Stimulated activated CD8-positive, alpha-beta memory T cell treated with anti-CD3 and anti-CD28 coated beads, Interleukin-15, amount 100 ng/mL, for 48 hours (primary cell): Measurements from ENCODE around the gene POLN.

Experiments
- DNase-seq, 2 donors: peaks; one replicate each; pipeline ENCODE4 v3.0.0-alpha.2; 2020; ENCODE audit warnings: low read depth in 2 of 2

POLN gene

DNA sequence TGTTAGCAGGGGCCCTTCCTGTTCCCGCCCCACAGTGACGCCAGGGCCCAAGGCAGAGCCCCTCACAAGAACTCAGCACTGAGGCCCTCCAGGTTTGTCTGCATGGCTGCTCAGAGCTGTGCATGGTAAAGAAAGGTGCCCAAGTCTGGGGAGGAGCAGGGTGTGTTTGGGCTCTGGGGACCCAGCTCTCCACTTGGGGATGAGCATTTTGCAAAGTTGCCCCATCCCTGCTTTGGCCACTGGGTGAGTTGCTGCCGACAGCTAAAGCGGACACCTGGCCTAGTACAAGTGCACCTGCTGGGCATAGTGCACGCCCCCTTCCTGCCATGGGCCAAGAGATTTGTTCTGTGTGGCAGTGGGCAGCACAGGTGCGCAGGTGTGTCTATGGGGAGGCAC lies 22.0 kb upstream of the POLN start:
- no peak for DNase-seq

DNA sequence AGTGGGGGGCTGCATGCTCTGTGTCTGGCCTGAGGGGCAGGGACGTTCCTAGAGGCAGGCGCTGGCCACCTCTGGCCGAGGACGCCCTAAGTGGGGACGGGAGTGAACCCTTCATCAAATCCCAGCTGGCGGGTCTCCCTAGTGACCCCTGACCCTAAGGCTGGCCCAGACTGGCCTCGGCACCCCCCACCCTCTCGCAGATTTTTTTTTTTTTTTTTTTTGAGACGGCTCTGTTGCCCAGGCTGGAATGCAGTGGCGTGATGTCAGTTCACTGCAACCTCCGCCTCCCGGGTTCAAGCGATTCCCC lies 21.0 kb upstream of the POLN start:
- DNase-seq: no peak

DNA sequence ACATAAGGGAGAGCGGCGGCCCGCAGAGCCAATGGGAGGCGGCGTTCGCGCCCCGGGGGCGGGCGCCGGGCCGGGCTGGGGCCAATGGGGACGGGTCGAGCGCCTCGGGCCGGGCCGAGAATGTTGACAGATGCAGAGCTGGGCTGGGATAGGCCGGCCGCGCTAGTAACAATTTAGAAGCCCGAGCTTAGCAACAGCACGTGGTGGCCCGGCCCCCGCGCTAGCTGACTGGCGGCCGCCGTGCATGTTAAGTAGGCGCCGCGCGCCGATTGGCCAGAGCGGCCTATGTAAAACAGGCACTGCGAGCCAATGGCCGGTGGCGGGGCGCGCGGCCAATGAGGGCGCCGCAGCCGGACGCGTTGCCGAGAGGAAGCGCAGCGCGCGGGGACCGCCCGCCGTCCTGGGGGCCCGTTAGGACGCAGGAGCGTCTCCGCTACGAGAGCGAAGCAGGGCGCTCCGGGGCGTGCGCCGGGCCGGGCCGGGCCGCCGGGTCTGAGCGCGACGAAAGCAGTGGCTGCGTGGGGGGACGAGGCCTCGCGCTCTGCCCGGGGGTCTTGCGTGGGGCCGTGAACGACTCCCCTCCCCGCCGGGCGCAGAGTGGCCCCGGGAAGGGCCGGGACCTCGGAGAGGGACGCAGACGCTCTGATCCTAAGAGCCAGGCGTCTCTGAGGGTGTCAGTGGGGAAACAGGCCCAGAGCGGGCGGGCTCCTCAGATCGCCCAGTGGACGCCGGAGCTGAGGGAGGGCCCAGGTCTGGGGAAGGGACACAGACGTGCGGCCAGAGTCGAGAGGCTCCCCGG lies 20.4 kb upstream of the POLN start:
- DNase-seq: peak; percentile 98

DNA sequence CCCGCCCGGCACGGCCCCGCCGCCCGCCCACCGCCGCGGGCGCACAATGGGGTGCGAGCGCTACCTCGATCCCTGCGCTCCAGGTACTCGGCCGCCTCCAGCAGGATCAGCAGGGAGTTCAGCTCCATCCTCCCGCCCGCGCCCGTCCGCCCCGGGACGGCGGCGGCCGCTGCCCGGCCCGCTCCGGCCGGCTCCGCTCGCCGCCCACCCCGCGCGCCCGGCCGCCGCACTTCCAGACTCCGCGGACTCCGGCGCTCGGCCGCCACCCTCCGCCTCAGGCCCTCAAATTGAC lies 19.9 kb upstream of the POLN start, which contains the start of gene MXD4:
TSS of gene MXD4 (minus strand) at position 257 of the 292 bp plus-strand sequence. CDS start at position 128, 129 bp downstream.
- DNase-seq: no peak

DNA sequence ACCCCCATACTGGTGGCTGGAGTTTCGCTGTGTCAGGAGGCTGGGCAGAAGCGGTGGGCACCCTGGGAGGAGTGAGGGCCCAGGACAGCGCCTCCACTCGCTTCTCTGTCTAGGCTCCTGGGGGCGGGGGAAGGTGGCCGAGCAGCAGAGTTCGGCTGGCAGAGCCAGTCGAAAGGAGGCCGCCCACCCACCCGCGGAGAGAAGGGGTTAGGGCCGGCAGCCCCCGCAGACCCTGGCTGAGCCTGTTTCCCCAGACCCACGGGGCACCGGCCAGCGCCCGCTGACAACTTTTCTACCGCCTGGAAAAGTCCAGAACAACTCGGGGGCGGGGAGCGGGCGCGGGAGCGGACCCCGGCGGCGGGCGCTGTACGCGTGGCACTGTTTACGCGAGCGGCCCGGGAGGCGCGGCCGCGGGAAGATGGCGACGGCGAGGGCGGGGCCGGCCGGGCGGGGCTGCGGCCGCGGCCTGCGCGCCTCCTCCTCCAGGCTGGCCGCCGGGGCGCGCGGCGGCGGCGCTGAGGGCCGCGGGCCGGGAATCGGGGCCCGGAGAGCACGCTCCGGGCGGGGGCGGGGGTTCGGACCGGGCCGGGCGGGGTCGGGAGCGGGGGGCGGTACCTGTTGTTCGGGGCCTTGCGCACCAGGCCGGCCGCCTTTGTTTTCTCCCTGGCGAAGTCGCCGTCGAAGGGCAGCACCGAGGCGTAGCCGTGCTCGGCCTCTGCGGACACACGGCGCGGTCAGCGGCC lies 19.4 kb upstream of the POLN start:
- peak; percentile 43 to 49 for DNase-seq

DNA sequence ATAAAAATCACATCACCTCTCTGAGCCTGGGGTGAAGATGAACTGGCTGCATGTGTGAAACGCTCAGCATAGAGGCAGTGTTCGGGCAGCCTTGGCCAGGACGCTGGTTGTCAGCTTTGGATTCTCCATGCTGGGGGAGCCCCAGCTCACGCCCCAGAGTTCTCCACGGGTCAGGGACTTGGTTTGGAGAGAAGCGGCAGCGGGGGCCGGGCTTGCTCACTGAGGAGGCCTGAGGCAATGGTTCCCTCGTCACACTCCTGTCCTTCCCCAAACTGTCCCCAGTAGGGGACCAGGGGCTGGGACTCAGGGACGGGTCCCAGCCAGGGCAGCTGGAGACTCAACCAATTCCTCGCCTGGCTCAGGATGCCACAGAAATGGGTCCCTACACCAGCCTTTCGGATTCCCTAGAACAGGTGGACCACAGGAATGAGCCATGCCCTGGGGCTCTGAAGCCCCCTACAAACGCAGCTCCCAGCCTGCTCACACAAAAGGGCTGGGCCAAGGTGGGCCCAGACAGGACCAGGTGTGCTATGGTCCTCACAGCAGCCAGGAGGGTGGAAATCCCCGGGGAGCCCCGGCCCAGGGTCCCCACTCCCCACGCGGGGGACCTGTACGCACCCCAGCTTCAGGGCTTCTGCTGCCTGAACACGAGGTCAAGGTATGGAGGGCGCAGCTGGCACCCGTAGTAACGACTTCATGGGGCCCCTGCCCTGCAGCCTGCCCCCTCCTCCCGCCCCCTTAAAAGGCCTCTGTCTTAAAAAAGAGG lies 18.6 kb upstream of the POLN start:
- no peak for DNase-seq

DNA sequence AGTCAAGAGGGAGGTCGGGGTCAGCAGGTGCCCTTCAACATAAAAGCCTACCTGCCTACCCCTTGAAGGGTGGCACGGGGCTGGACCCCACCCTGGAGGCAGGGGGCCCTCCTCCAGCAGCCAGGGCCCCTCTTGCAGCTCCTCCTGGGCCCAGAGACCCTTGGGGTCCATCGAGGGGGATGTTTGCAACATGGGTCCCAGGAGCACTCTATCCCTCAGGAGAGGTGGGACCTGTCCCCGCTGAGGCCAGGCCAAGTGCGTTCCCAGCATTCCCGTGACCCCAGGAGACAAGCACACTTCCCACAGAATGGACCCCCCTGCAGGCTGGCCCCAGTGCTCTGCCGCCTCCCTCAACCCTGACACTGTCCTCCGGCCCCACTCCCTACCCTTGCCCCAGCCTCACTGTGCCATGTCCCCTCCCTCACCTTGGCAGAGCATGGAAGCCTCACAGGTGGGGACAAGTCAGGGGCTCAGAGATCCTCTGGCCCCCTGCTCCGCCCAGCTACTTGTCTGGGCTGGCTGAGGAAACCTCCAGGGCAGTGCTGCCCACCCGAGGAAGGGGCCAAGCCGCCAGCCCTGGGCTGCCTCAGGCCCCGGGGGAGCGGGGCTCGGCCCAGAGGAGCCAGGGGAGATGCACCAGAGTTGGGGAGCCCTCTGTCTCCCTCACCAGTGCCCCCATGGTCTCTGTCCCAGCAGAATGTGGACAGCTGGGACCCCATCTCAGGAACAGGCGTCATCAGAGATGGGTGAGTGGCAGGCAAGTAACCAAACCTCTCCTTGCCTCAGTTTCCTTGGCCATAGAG lies 17.8 kb upstream of the POLN start:
- DNase-seq: no peak

DNA sequence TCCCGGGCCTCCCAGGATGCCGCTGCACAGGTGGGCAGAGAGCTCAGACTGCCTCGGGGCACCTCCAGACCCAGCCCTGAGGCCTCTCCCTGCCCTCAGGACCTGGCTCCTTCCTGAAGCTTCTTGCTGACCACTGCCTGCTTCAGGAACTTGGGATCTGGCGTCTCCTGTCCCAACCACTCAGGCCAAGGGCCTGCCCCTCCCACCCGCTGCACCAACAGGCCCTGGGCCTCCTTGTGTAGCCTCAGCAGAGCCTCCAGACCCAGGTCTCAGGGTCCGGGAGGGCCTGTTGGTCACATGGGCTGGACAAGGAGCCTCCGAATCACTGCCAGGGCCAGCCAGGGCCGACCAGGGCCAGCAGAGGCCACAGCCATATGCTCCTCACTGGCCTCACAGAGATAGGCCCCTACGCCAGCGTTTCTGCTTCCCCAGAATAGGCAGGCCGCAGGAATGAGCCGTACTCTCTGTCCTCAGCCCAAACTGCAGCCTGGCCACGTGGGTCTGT lies 17.2 kb upstream of the POLN start:
- no peak for DNase-seq

DNA sequence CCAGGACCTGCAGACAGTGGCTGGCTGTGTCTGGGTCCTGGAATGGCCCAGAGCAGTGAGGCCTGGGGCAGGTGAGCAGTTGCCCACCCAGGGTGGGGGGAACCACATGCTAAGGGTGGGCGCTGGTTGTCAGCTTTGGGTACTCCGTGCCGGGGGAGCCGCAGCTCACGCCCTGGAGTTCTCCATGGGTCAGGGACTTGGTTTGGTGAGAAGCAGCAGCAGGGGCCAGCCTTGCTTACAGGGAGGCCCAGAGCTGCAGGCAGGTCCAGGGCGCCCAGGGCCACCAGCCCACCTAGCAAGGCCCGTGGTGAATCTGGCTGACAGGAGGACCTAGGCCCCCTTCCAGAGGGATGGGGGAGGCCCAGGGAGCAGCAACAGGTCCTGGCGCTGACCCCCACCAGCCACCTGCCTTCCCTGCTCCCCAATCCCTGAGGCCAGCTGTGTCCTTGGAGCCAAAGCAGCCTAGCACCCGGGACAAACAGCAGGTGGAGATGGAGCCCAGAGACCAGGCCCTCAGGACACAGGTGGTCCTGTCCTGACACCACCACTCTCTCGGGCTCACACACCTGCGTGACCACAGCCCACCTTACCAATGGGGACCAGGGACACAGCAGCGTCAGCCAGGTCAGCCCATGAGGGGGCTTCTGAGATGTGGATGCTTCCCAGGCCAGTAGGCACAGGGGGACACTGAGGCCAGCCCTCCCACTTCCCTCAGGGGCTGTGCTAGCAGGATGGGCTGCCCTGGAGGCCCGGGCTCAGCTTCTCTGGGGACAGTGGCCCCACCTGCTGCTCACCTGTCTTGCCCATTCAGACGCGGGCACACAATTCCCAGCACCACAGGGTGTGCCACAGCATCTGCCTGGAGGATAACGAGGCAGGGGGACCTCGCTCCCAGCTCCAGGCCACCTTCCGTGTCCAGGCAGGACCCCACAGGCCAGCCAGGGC lies 16.4 kb upstream of the POLN start:
- DNase-seq: no peak

DNA sequence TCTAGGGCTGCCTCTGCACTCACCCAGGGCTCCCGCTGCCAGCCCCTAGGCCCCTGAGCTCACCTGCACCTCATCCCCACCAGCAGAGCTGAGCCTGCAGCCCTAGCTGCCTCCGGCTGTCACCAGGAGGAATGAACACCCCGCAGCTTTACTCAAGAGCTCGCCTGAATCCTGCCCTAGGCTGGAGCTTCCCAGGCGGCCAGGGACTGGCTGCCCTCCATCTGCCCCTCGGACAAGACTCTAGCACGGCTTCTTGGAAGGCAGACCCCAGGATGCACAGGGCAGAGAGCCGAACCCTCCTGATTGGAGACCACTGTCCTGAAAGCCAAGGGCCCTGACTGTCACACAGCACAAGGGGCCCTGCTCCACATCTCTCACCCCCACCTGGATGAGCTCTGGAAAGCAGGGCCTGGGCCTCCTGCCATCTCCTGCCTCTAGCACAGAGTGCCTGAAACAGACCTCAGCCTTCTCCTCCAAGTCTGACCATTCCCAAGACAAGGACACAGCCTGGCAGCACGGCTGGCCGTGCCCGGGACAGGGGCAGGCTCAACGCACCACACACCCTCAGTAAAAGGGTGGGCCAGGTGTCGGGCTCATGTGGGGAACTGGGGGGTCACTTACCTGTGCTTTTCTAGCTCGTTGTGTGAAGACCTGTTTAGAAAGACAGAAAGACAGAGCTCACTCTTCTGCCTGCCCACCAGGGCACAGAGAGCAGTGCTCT lies 15.6 kb upstream of the POLN start:
- DNase-seq: no peak

DNA sequence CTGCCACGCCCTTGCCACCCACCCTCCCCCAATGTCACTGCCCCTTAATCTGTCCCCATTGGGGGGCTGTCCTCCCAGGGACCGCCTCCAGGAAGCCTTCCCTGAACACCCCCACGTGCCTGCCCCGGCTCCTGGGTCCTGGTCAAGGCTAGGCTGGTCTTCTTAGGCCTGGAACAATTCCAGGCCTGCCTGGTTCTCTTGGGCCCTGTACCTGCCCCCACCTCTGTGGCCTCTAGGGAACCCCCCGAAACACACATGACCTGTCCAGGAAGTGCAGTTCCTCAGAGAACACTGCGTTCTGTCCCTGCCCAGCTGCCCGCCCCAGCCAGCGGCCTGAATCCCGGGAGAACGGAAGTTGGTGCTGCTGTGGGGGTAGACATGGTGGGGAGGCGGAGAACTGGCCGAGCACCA lies 14.9 kb upstream of the POLN start:
- no peak for DNase-seq

DNA sequence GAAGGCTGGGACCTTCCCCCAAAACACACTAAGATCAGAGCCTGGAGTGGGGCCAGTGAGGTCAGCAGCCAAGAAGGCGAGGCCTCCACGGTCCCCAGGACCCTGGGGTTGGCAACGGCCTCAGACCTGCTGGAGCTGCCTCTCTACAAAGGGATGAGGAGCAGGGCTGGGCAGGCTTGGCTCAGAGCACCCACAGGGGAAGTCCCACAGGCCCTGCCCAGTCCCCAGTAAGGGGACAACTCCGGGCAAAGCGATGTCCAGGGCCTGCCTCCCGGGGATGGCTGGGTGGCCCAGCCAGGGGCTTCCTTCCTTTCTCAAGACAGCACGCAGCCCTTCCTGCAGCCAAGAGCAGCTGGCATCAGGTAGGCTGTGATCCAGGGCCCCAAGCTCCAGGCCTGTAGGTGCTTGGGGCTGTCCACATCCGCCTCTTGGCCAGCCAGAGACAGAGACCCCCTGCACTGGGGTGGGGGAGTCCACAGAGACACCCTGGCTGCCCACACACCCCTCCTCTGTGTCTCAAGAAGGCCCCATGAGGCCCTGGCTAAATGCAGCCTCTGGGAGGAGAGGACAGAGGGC lies 14.3 kb upstream of the POLN start:
- no peak for DNase-seq

DNA sequence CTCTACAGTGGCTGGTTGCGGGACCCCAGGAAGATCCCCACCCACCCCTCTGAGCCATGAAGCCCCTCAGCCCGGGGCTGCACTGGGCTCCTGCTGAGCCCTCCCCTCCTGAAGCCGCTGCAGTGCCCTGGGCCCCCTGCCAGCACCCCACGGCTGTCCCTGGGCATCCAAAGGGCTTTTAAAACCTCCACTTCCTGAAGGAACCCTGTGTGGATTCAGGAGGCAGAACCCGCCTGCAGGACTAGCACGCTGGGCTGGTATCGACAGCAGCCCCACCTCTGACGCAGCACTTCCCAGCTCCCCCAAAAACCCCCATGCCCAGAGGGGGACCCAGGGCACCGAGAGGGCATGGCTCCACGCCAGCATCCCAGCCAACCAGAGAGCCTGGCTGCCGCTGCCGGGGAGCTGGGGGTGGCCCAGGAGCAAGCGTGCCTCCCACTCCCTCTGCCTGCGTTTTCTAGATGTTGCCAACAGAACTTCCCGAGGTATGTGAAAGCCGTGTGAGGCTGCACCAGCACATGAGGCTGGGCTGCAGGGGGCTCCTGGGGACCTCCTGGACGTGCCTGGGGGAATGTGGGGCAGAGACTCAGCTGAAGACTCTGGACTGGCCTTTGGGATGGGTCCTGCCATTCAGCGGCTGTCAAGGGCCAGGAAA lies 13.7 kb upstream of the POLN start:
- DNase-seq: no peak

DNA sequence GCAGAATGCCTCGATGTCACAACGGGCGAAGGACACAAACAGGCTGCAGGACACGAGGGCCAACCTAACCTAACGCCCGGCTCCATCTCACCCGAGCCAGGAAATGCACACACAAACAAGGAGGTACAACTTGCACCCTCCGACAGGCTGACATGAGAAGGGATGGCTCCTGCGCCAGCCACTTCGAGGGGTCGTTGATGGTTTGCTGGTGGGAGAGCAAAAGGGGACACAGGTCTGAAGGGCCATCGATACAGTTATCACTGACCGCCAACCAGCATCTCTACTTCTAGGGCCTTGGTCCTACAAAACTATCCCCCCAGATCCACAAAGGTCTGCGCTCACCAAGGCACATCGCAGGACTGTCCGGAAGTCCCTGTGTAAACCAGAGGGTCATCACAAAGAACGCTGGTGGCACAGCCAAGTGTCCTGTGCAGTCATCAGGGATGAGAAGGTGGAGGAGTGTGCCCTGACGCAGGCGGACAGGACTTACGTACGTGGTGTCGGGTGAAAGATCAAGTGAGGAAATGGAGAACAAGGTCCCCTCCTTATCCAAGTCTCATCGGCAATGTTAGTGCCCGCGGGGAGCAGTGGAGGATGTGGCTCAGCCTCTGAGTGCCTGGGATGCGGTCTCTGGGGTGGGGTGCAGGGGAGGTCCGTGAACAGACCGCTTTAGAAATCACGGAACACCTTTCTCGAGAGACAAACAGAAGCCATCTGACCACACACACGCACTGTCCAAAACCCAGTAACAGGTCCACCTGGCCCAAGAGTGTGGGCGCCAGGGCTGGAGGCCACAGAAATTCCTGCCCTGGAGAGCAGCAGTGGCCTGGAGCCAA lies 13.0 kb upstream of the POLN start:
- no peak for DNase-seq

DNA sequence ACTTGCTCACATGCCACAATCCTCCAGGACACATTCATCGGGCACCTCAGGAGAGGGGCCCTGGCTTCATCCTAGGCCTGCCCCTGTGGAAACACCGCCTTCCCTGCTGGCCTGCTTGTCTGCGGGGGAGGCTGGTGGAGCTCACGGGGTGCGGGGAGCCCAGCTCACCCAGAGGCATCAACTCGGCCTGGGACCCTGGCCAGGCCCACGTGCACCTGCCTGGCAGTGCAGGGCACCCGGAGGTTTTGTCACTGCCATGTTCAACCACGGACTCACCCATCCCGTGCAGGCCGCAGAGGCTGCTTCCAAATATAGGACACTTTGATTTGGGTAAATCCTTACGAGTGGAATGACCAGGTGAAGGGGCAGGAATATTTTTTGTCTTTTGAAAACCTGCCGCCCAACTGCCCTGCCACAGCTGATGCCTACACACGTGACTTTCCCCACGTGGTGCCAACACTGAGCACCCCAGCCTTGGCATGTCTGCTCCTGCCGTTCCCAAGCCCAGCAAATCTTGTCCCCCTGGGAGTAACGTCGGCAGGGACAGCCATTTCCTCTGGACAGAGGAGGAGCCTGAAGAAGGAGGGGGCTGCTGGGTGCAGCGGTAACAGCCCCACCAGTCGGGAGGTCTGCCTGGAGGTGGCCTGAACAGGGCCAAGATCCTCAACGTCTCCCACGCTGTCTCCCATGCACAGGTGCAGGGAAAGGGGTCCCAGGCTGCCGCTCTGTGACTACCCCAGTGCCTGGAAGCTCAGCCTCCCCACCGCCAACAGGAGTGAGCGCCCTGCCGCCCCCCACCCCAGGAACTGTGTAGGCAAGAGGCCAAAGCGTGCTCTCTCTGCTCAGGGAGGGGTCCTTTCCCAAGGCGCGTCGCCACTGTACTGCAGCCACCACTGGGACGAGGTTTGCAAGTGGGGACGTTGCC lies 11.5 kb upstream of the POLN start:
- no peak for DNase-seq

DNA sequence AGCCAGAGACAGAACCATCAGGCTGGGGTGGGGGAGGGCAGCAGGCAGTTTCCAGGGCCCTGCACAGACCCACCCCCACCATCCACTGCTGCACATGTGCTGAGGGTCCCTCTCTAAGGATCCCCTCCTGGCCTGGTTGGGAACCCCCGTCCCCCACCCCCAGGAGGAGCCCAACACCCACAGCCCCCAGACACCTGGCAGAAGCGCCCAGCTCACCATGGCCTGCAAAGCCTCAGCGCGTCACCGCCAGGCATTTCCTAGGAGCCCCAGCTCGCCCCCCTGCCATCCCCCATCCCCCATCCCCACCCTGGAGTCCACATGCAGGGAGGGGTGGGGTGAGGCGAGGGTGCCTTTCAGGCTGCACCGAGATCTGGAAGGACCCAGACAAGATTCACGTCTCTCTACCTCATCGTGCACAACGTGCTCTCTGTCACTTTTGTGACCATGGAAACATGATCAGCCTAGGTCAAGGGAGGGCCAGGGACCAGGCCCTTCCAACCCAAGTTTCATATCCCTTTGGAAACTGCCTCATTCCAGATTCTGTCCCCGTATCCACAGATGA lies 10.7 kb upstream of the POLN start:
- no peak for DNase-seq
